K562 (cell line): ENCODE measurements around the gene FAM83F. TPM values are rescaled to one million over a fixed set of nuclear protein-coding genes. Genes with fewer than 3 reads are reported as not detected.

Experiments
- ARID1B ChIP-seq: fragments of 450-650 bp; IDR thresholded peaks from 2 replicates; pipeline ENCODE4 v1.6.1; 2016; ENCODE audit warnings: antibody characterized with exemption, mild to moderate bottlenecking, inconsistent platforms
- ETV1 ChIP-seq: fragments of 450-650 bp; conservative IDR thresholded peaks from 2 replicates; pipeline ENCODE4 v1.6.1; 2016; ENCODE audit warnings: missing genetic modification characterization, control low read depth, low read depth, missing compliant biosample characterization
- GABPB2 ChIP-seq: fragments of 250-450 bp; sonication (Bioruptor Pico); conservative IDR thresholded peaks from 2 replicates; pipeline ENCODE4 v1.5.1; 2021; ENCODE audit warnings: mild to moderate bottlenecking
- KAT8 ChIP-seq: fragments of 450-650 bp; IDR thresholded peaks from 2 replicates; pipeline ENCODE4 v1.6.1; 2016; ENCODE audit warnings: low read depth, mild to moderate bottlenecking
- KDM5B ChIP-seq: fragments of 200-600 bp; sonication (generic); IDR thresholded peaks from 2 replicates; pipeline ENCODE4 v1.6.1; 2012; ENCODE audit warnings: low read depth, mild to moderate bottlenecking, moderate library complexity, low read length, control low read depth, inconsistent platforms; ENCODE audit not compliant: insufficient replicate concordance
- MAZ ChIP-seq, 2 experiments: fragments of 450-650 bp in 1 of 2; sonication (generic) in 1 of 2; formaldehyde crosslinking; IDR thresholded peaks in 1 of 2; conservative IDR thresholded peaks in 1 of 2; 2 replicates each; pipeline versions ENCODE4 v1.4.0 to v1.5.0; 2020; ENCODE audit warnings: mild to moderate bottlenecking in 1 of 2, missing genetic modification reagents in 1 of 2
- MCM2 ChIP-seq: fragments of 450-650 bp; IDR thresholded peaks from 2 replicates; pipeline ENCODE4 v1.6.1; 2017; ENCODE audit warnings: low read depth, mild to moderate bottlenecking
- NFIC ChIP-seq: fragments of 450-650 bp; IDR thresholded peaks from 2 replicates; pipeline ENCODE4 v1.6.1; 2017; ENCODE audit warnings: mild to moderate bottlenecking, inconsistent platforms
- NRF1 ChIP-seq, 2 experiments: fragments of 450-650 bp; IDR thresholded peaks in 1 of 2; conservative IDR thresholded peaks in 1 of 2; 2 replicates each; pipeline ENCODE4 v1.6.1; 2014; ENCODE audit warnings: mild to moderate bottlenecking in 2 of 2
- POLR2B ChIP-seq: fragments of 450-650 bp; IDR thresholded peaks from 2 replicates; pipeline ENCODE4 v1.6.1; 2018; ENCODE audit warnings: low read depth; ENCODE audit not compliant: partially characterized antibody
- RCOR1 ChIP-seq, 2 experiments: IDR thresholded peaks; 2 replicates each; pipeline ENCODE4 v1.6.1; 2012; ENCODE audit warnings: low read depth in 2 of 2, low read length in 2 of 2, borderline replicate concordance in 1 of 2, improper control_type of control experiment in 1 of 2
- SRSF3 ChIP-seq: fragments of 200-400 bp; formaldehyde crosslinking; IDR thresholded peaks from 2 replicates; pipeline ENCODE4 v1.6.1; 2016; ENCODE audit warnings: mild to moderate bottlenecking, low read length, moderate library complexity; ENCODE audit not compliant: insufficient read depth
- TSC22D4 ChIP-seq: fragments of 450-650 bp; IDR thresholded peaks from 2 replicates; pipeline ENCODE4 v1.6.1; 2016; ENCODE audit warnings: missing genetic modification characterization, missing biosample characterization, control low read depth
- U2AF2 ChIP-seq: fragments of 200-400 bp; formaldehyde crosslinking; optimal IDR thresholded peaks from 2 replicates; pipeline ENCODE3; 2017; ENCODE audit warnings: low read depth, mild to moderate bottlenecking, low read length
- XRCC4 ChIP-seq: IDR thresholded peaks from one replicate; pipeline ENCODE4 v1.6.1; 2011; ENCODE audit not compliant: insufficient read depth, insufficient read length; ENCODE audit errors: extremely low read depth
- polyA plus RNA-seq, 8 experiments: library from polyadenylated mRNA; depleted of rRNA in 4 of 8; stranded (reverse) in 5 of 8; unstranded in 3 of 8; fragments of >200 nt; fragmentation: Nextera tagmentation in 2 of 8; fragmentation: Illumina TruSeq in 1 of 8; extraction: Ambion mirVana in 2 of 8; extraction: Trizol in 1 of 8; gene quantifications; 2 replicates each; pipeline versions ENCODE4 v1.2.1 to v1.2.3, GENCODE V29; 2011 to 2014; ENCODE audit warnings: inconsistent platforms in 1 of 8, missing spikeins in 1 of 8
- total RNA-seq, 7 experiments: library from RNA; depleted of rRNA in 6 of 7; stranded (reverse); fragments of >200 nt in 6 of 7; fragmentation: Illumina TruSeq in 2 of 7; extraction: Trizol in 2 of 7; gene quantifications; 2 replicates each; pipeline versions ENCODE4 v1.2.1 to v1.2.3, GENCODE V29; 2011 to 2021; ENCODE audit warnings: low replicate concordance in 1 of 7
- TF ChIP-seq, protein P1 (sequence below): fragments of 450-650 bp; IDR thresholded peaks from 2 replicates; pipeline ENCODE4 v1.6.1; 2017; ENCODE audit warnings: antibody characterized with exemption, mild to moderate bottlenecking
- TF ChIP-seq, protein P2 (sequence below): fragments of 450-650 bp; formaldehyde crosslinking; IDR thresholded peaks from 2 replicates; pipeline ENCODE4 v1.4.0; 2022; ENCODE audit warnings: mild to moderate bottlenecking, moderate library complexity
- TF ChIP-seq, protein P3 (sequence below): sonication (generic); formaldehyde crosslinking; IDR thresholded peaks from 2 replicates; pipeline ENCODE4 v1.9.0; 2022; ENCODE audit warnings: mild to moderate bottlenecking, missing genetic modification reagents
- TF ChIP-seq, protein P4 (sequence below): sonication (generic); formaldehyde crosslinking; IDR thresholded peaks from 2 replicates; pipeline ENCODE4 v1.8.1; 2022; ENCODE audit warnings: missing genetic modification reagents

Gene FAM83F
- total and polyA plus RNA-seq, 9 of the 15 experiments (the other 6 are each of a cell fraction or from before 2014, with no cell fraction given): under 0.01 to 0.13 (median 0.04) TPM; not detected in 1

DNA sequence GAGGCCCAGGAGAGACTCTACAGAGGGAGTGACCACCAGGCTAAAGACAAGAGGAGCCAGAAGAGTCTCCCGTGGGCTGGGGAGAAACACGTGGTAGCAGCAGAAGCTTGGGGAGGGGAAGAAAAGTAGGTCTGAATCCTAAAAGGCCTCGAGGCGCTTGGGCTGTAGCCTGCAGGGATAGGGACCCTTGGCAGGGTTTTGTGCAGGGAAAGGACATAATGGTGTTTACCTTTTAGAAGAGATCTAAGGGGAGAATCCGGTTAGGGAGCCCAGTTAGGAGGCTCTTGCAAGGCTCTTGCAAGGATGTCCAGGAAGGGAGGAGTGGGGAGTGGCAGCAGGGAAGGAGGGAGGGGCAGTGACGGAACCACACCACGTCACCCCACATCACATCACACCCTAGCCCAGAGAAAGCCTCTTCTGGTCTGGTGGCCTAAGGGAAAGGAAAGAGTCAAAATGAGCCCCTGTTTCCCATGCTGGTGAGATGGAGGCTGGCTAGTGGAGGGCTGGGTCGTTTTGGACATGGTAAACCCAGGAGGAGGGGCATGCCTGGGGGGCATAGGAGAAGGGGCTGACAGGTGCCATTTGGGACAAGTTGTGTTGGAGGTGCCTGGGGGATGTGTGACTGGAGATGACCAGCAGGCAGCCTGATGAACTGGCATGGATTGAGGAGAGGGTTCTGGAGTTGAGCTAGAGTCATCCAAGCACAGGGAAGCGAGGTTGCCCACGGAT lies 6.2 kb upstream of the FAM83F start (continued):
- TF ChIP-seq, protein P1, sequence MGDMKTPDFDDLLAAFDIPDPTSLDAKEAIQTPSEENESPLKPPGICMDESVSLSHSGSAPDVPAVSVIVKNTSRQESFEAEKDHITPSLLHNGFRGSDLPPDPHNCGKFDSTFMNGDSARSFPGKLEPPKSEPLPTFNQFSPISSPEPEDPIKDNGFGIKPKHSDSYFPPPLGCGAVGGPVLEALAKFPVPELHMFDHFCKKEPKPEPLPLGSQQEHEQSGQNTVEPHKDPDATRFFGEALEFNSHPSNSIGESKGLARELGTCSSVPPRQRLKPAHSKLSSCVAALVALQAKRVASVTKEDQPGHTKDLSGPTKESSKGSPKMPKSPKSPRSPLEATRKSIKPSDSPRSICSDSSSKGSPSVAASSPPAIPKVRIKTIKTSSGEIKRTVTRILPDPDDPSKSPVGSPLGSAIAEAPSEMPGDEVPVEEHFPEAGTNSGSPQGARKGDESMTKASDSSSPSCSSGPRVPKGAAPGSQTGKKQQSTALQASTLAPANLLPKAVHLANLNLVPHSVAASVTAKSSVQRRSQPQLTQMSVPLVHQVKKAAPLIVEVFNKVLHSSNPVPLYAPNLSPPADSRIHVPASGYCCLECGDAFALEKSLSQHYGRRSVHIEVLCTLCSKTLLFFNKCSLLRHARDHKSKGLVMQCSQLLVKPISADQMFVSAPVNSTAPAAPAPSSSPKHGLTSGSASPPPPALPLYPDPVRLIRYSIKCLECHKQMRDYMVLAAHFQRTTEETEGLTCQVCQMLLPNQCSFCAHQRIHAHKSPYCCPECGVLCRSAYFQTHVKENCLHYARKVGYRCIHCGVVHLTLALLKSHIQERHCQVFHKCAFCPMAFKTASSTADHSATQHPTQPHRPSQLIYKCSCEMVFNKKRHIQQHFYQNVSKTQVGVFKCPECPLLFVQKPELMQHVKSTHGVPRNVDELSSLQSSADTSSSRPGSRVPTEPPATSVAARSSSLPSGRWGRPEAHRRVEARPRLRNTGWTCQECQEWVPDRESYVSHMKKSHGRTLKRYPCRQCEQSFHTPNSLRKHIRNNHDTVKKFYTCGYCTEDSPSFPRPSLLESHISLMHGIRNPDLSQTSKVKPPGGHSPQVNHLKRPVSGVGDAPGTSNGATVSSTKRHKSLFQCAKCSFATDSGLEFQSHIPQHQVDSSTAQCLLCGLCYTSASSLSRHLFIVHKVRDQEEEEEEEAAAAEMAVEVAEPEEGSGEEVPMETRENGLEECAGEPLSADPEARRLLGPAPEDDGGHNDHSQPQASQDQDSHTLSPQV: 0 out of 2 replicates have a peak, but pooled peaks have one; percentile 55
- TF ChIP-seq U2AF2 (no peak), ARID1B (peak; percentile 37; the same call in 1 of the 2 replicates), MAZ (CRISPR knock-in tag; conservative IDR thresholded peaks at IDR 0.05 in 1 of 2, IDR thresholded peaks at IDR 0.05 in 1 of 2) (peak in 1 of 2 experiments; percentile 77; a peak in 2 of 4 replicates), MCM2 (no peak), ETV1 (tag) (0 out of 2 replicates have a peak, but pooled peaks have one; percentile 29), GABPB2 (CRISPR knock-in tag) (no peak), NFIC (0 out of 2 replicates have a peak, but pooled peaks have one; percentile 6), SRSF3 (no peak), TSC22D4 (no peak), NRF1 (conservative IDR thresholded peaks at IDR 0.05 in 1 of 2, IDR thresholded peaks at IDR 0.05 in 1 of 2) (0 out of 4 replicates have a peak, but pooled peaks of 1 of the 2 experiments have one; percentile 18), KDM5B (no peak), RCOR1 (IDR thresholded peaks at IDR 0.05; ENCODE audit: borderline replicate concordance in 1 of 2, low read depth in 2 of 2, low read length in 2 of 2) (peak in 1 of 2 experiments; percentile 26; a peak in 1 of 4 replicates), KAT8 (no peak), POLR2B (peak; percentile 48), XRCC4 (no peak)
- TF ChIP-seq, protein P2, sequence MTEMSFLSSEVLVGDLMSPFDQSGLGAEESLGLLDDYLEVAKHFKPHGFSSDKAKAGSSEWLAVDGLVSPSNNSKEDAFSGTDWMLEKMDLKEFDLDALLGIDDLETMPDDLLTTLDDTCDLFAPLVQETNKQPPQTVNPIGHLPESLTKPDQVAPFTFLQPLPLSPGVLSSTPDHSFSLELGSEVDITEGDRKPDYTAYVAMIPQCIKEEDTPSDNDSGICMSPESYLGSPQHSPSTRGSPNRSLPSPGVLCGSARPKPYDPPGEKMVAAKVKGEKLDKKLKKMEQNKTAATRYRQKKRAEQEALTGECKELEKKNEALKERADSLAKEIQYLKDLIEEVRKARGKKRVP (CRISPR knock-in tag): peak; percentile 77
- TF ChIP-seq, protein P3, sequence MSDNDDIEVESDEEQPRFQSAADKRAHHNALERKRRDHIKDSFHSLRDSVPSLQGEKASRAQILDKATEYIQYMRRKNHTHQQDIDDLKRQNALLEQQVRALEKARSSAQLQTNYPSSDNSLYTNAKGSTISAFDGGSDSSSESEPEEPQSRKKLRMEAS (CRISPR knock-in tag): peak; percentile 35; the same call in 1 of the 2 replicates
- TF ChIP-seq, protein P4, sequence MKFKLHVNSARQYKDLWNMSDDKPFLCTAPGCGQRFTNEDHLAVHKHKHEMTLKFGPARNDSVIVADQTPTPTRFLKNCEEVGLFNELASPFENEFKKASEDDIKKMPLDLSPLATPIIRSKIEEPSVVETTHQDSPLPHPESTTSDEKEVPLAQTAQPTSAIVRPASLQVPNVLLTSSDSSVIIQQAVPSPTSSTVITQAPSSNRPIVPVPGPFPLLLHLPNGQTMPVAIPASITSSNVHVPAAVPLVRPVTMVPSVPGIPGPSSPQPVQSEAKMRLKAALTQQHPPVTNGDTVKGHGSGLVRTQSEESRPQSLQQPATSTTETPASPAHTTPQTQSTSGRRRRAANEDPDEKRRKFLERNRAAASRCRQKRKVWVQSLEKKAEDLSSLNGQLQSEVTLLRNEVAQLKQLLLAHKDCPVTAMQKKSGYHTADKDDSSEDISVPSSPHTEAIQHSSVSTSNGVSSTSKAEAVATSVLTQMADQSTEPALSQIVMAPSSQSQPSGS (CRISPR knock-in tag): no peak
